ENCODE measurements around the gene SEMA6A.
"Not testable (repeated sequence)": the region's sequence is repeated elsewhere in the genome, so short reads cannot be mapped to it uniquely, and the experiment has no call there.

SEMA6A gene

DNA sequence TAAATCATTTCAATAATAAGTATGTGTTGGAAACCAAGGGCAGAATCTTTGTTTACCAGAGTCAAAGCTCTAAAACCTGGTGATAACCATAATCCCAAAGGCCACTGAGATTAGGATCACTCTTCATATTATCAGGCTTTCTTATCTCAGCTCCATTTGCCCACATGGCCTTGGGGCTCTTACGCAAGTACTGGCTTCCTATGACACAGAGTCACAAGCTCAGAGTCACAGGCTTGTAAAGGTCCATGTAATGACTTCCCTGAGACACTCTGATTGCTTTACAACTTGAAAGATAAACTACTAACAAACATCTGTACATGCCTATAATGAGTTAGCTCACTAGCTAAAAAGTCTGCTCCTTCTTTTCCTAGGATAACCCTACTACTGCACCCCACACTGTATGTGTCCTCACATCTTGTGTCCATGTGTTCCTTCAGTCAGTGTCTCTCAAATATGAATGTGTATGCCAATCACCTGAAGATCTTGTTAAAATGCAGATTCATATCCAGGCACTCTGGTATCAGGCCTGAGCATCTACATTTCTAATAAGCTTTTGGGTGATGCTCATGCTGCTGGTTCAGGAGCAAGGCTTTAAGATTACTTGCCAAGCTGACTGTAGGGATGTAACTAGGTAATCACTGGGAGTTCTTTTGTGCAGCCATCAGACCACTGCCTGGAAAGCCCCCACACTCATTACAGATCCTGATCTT, 28.4 kb downstream of the SEMA6A start:
- ATAC-seq = no peak

DNA sequence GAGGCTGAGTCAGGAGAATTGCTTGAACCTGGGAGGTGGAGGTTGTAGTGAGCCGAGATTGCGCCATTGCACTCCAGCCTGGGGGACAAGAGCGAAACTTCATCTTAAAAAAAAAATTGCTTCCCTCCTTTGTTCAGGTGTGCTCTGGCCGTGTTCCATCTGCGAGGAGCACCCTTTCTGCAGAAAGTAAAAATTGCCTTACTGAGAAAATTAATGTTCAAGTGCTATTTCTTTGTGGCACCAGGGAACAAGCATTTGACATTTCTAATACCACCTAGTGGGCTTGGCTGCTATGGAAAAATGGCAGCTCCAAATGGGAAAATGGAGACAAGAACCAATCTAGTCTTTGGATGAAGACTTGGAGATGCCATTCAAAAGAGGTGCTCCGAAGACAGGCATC, 29.2 kb downstream of the SEMA6A start:
- not testable (repeated sequence) for ATAC-seq

DNA sequence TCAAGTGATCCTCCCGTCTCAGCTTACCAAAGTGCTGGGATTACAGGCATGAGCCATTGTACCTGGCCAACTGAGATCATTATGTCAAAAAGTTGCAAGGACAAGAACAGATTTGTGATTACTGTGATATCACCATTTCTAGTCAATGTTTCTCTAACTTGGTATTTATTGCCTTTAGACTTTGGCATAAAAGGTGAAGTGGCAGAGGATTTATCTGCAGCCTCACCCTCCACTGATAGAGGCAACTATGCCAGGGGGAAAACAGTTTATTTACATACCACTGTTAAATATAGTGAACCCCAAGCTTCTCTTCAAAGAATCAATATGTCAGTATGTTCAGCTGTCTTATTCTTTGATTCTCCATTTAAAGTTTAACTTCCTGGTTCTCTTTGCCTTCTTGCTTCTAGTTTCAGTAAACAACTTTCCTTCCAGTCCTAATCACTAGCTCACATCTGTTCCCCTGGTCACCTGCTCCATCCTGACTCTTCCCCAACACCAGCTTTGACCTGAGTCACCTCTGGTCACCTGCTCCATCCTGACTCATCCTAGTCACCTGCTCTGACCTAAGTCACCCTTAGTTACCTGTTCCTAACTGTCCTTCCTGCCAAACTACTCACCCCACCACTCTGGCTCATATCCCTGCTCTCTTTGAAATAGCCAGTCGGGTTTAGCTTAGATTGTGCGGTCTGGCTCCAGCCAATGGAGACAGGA, 29.9 kb downstream of the SEMA6A start:
- no peak for ATAC-seq

- ATAC-seq = no peak
These were observed 31.1 kb downstream of the SEMA6A start for GRCh38 chr5:116543501-116543900.

- ATAC-seq = no peak
These were observed 32.0 kb downstream of the SEMA6A start for GRCh38 chr5:116542619-116543018.

DNA sequence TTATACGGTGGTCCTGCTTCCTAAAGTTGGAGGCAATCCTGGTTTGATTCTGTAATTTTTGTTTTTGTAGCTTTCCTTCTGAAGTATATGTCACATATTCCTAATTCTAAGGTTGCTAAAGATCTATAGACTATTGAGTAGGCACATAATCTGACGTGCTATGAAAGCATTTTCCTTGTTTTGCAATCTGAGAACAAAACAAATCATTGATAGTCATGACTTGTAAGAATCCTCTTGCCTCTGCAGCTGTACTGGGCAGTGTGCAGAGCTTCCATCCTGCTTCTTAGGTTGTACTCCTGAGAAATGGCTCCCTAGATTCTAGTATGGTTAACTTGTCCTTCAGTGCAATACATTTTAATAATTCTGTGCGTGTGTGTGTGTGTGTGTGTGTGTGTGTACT, 35.4 kb downstream of the SEMA6A start:
- ATAC-seq = no peak

DNA sequence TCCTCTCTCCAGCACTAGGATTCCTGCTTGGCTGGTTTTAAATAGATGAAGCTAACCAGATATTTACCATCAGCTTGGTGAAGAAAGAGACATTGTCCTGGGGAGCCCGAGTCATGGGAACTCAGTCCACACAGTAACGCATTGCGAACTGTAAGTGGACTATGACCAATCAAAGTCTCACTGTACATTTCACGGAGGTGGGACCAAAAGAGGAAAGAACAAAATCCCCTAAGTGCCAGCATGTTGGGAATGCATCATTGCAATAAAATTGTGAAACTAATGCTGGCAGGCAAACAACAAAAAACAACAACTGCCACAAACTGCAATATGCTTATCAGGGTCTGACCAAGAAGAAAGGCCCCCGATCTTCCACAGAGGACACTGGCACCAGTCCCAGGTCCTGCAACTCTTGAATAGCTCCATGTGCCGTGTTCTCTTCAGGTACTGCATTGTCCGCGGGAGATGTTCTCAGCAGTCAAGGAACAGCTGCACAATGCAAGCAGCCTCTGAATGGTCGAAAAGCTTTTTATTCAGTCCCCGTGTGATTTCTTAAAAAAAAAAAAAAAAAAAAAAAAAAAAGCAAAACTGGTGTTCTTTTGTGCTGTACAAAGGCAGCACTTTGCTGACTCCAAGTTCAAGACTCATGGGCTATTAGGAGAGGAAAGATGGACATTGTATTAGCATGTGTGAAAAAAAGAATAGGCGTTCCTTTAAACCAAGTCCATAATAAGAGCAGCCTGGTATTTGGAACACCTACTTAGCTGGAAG, 38.1 kb downstream of the SEMA6A start:
- ATAC-seq = no peak

GRCh38 chr5:116534964-116535651, 39.5 kb downstream of the SEMA6A start:
- no peak for ATAC-seq

GRCh38 chr5:116532762-116533525, 41.7 kb downstream of the SEMA6A start:
- ATAC-seq = no peak

DNA sequence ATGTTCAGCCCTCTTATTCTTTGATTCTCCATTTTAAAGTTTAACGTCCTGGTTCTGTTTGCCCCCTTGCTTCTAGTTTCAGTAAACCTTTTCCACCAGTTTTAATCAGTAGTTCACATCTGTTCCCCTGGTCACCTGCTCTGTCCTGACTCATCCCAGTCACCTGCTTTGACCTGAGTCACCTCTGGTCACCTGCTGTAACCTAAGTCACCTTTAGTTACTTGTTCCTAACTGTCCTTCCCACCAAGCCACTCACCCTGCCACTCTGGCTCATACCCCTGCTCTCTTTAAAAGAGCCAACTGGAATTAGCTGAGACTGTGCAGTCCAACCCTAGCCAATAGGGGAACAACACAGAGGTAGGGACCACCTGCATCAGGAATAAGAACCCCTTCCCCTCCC, 43.0 kb downstream of the SEMA6A start:
- no peak for ATAC-seq

DNA sequence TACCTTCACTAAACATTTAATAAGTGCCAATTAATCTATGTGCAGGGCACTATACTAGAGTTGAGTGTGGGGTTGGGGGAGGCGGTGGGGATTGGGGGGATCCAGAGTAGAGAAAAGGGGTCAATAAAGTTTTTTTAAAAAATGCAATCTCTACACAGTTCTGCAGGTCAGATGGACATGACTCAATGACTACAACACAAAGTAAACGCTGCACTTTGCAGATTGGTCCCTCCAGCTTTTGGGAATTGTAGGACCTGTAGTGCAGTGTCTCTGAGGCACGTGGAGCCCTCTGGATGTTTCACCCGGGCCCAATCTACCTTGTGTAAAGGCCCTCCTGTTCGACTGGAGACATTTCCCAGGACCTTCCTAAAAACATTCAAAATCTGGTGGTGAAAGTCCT, 43.5 kb downstream of the SEMA6A start:
- no peak for ATAC-seq

- ATAC-seq = no peak
These were observed 44.3 kb downstream of the SEMA6A start for GRCh38 chr5:116530276-116530675.

DNA sequence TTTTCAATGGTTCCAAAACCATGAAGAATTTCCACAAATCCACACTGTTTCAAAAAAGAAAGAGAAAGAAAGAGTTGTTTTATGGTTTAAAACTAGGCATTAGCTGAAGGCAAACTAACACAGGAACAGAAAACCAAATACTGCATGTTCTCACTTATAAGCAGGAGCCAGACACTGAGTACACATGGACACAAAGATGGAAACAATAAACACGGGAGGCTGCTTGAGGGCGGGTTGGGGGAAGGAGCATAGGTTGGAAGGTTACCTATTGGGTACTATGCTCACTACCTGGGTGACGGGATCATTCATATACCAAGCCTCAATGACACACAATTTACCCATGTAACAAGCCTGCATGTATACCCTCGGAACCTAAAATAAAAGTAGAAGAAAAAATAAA, 45.0 kb downstream of the SEMA6A start:
- ATAC-seq = no peak

GRCh38 chr5:116528519-116529234, 45.9 kb downstream of the SEMA6A start:
- no peak for ATAC-seq

DNA sequence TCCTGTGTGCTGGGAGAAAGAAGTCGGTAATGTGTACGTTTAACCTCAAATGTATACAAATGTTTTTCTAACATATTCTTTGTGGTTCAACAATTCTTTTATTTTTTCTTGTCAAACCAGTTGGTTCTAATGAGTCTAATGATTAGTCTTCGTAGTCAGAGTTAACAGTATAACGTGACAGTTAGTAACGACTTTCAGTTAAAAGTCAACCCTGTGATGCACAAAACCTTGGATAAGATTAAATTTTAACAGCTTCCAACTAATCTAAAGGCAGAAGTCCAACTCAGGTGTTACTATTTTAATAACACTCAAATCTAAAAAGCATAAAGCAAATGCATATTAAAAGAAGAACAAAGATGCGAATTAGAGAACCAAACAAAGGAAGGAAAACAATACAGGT, 47.0 kb downstream of the SEMA6A start:
- ATAC-seq = no peak

GRCh38 chr5:116525674-116526073, 48.9 kb downstream of the SEMA6A start:
- no peak for ATAC-seq

DNA sequence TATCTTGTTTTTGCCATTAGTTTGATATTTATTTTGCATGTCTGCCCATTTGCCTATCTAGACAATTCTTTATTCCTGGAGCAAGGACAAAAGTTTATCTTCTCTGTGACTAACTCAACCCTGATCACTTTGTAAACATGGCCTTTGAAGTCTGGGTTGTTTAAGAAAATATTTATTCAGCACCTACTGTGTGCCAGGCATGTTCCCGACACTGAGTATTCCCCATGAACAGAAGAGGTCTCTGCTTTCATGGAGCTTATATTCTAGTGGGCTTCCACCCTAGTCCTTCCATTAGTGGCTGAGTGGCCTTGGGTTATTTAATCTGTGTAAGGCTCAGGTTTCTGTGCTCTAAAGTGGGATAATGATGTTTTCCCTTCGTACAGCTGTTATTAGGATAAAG, 49.7 kb downstream of the SEMA6A start:
- ATAC-seq = no peak

GRCh38 chr5:116524051-116524904, 50.3 kb downstream of the SEMA6A start:
- ATAC-seq = no peak

GRCh38 chr5:116523182-116523581, 51.4 kb downstream of the SEMA6A start:
- ATAC-seq = not testable (repeated sequence)

- ATAC-seq = no peak
These were observed 52.1 kb downstream of the SEMA6A start for GRCh38 chr5:116522356-116523136.
